Stomach (tissue), 9 donors: Measurements from ENCODE around the gene MADCAM1. TPM values are rescaled to one million over a fixed set of nuclear protein-coding genes. Genes with fewer than 3 reads are reported as not detected.

Experiments
- DNase-seq, 2 donors: peaks; one replicate each; pipeline versions ENCODE4 v3.0.0 to v3.0.0-alpha.2; 2013 to 2019
- H3K27ac ChIP-seq, 5 donors: fragments of 200-600 bp in 4 of 5; sonication (generic) in 4 of 5; one replicate each; pipeline ENCODE4 v1.5.1; 2013 to 2019; ENCODE audit warnings: mild to moderate bottlenecking in 1 of 5, moderate library complexity in 1 of 5
- H3K27me3 ChIP-seq, 3 donors: fragments of 200-600 bp; sonication (generic); one replicate each; pipeline ENCODE4 v1.5.1; 2017 to 2019; ENCODE audit warnings: mixed run types in 1 of 3
- H3K36me3 ChIP-seq, 4 donors: fragments of 200-600 bp; sonication (generic); 1 replicate in 3 of 4; 2 replicates in 1 of 4; pipeline ENCODE4 v1.5.1; 2016 to 2019
- H3K4me1 ChIP-seq, 4 donors: fragments of 200-600 bp; sonication (generic); one replicate each; pipeline ENCODE4 v1.5.1; 2016 to 2019
- H3K4me3 ChIP-seq, 4 donors: fragments of 200-600 bp; sonication (generic) in 3 of 4; one replicate each; pipeline ENCODE4 v1.5.1; 2016 to 2019; ENCODE audit warnings: mild to moderate bottlenecking in 1 of 4
- H3K9me3 ChIP-seq, 4 donors: fragments of 200-600 bp; sonication (generic); one replicate each; pipeline ENCODE4 v1.5.1; 2016 to 2019
- EP300 ChIP-seq: sonication (generic); formaldehyde crosslinking; IDR thresholded peaks from one replicate; pipeline ENCODE4 v1.6.1; 2017; ENCODE audit warnings: antibody characterized with exemption
- POLR2A ChIP-seq, 4 donors: fragments of 450-650 bp; IDR thresholded peaks; one replicate each; pipeline ENCODE4 v1.6.1; 2016; ENCODE audit warnings: antibody characterized with exemption in 4 of 4, control low read depth in 2 of 4, mild to moderate bottlenecking in 1 of 4, moderate library complexity in 1 of 4
- POLR2AphosphoS5 ChIP-seq, 3 donors: sonication (generic); formaldehyde crosslinking; IDR thresholded peaks; one replicate each; pipeline ENCODE4 v1.6.1; 2016; ENCODE audit warnings: antibody characterized with exemption in 3 of 3
- WGBS, 5 donors: extraction: QIAGEN DNeasy Blood & Tissue Kit in 3 of 5; methylation state at CpG; one replicate each; pipeline versions ENCODE4 v1.1.5 to v1.1.7; 2013 to 2018; 5-methylcytosine and 5-hydroxymethylcytosine counted together
- intact Hi-C: fragments of 100-400 bp; cut with DNase I; formaldehyde crosslinking; loops from one replicate; pipeline ENCODE4 v1.15.1; 2023; ENCODE audit warnings: low total_unique reads
- polyA plus RNA-seq, 3 donors: library from polyadenylated mRNA; stranded (reverse); fragments of 200-250 nt; gene quantifications; one replicate each; pipeline ENCODE4 v1.2.3, GENCODE V29; 2013
- total RNA-seq, 5 donors: library from RNA; depleted of rRNA; stranded (reverse); fragments of >200 nt; gene quantifications; one replicate each; pipeline versions ENCODE4 v1.1.0 to v1.2.3, GENCODE V29; 2014 to 2016
- TF ChIP-seq, protein P1 (sequence below), 7 experiments: fragments of 450-650 bp in 4 of 7; fragments of 200-600 bp in 3 of 7; sonication (generic) in 3 of 7; IDR thresholded peaks; one replicate each; pipeline ENCODE4 v1.5.1; 2016 to 2019; ENCODE audit warnings: antibody characterized with exemption in 7 of 7, control low read depth in 2 of 7, mild to moderate bottlenecking in 1 of 7
- donor health status: healthy with polysubstance abuse.
- donor health status: Bipolar disorder and iron deficiency.
- donor health status: healthy.

Gene MADCAM1
- total and polyA plus RNA-seq, 8 donors: 0.45 to 11.9 (median 2.3) TPM; not detected in 1

DNA sequence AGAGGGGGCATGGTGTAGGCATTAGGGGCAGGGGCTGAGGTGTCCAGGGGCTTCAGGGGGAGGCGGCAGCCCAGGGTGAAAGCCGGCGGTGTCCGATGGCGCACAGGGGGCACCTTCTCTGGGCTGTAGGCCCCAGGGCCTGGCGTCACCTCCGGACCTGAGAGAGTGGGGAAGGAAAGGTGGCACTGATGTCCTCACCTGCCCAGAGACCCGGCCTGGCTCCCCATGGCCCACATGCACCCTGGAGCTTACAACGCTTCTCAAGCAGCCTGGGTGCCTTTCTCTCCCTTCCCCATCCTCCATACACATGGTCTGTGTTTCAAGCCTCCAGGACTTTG lies 32.1 kb upstream of the MADCAM1 start:
- WGBS, 5 donors: 83 to 89% (median 85%) methylated on average over 2 to 9 of the region's 9 CpGs
- no peak for TF ChIP-seq POLR2AphosphoS5 (IDR thresholded peaks at IDR 0.05)
- TF ChIP-seq EP300: no peak
- intact Hi-C loops: no loop called here
- H3K27ac ChIP-seq: no peak overlapping the region
- DNase-seq: no peak
- no peaks in the 10 kb centered on the region for H3K36me3 ChIP-seq
- no peaks in the 10 kb centered on the region for H3K9me3 ChIP-seq
- peaks cover 19 to 26% (median 24%) of the 10 kb centered on the region in 4 donors for H3K4me1 ChIP-seq
- H3K4me3 ChIP-seq: no peak overlapping the region
- peaks cover 0 to 32% (median 14%) of the 10 kb centered on the region in 3 donors for H3K27me3 ChIP-seq

DNA sequence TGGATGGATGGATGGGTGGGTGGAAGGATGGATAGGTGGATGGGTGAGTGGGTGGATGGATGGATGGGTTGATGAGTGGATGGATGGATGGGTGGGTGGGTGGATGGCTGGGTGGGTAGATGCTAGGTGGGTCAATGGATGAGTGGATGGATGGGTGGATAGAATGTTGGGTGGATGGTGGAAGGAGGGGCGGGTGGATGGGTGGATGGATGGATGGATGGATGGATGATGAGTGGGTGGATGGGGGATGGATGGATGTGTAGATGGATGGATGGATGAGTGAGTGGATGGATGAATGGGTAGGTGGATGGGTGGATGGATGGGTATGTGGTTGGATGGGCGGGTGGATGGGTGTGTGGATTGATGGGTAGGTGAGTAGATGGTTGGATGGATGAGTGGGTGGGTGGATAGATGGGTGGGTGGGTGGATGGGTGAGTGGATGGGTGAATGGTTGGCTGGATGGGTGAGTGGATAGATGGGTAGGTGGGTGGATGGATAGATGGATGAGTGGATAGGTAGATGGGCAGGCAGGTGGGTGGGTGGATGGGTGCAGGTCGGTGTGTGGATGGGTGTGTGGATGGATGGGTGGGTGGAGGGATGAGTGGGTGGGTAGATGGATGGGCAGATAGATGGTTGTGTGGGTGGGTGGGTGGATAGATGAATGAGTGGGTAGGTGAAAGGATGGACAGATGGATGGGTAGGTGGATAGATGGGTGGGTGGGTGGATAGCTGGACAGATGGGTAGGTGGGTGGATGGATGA lies 31.1 kb upstream of the MADCAM1 start:
- peaks cover 0 to 22% (median 10%) of the 10 kb centered on the region in 3 donors for H3K27me3 ChIP-seq
- intact Hi-C loops: no loop called here
- H3K4me3 ChIP-seq: no peak overlapping the region
- H3K27ac ChIP-seq: no peak overlapping the region
- no peak for DNase-seq
- WGBS, 5 donors: 88 to 96% (median 93%) methylated on average over 3 of the region's 3 CpGs
- TF ChIP-seq POLR2AphosphoS5 (IDR thresholded peaks at IDR 0.05): no peak
- TF ChIP-seq, protein P1, sequence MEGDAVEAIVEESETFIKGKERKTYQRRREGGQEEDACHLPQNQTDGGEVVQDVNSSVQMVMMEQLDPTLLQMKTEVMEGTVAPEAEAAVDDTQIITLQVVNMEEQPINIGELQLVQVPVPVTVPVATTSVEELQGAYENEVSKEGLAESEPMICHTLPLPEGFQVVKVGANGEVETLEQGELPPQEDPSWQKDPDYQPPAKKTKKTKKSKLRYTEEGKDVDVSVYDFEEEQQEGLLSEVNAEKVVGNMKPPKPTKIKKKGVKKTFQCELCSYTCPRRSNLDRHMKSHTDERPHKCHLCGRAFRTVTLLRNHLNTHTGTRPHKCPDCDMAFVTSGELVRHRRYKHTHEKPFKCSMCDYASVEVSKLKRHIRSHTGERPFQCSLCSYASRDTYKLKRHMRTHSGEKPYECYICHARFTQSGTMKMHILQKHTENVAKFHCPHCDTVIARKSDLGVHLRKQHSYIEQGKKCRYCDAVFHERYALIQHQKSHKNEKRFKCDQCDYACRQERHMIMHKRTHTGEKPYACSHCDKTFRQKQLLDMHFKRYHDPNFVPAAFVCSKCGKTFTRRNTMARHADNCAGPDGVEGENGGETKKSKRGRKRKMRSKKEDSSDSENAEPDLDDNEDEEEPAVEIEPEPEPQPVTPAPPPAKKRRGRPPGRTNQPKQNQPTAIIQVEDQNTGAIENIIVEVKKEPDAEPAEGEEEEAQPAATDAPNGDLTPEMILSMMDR (IDR thresholded peaks at IDR 0.05): no peak
- no peak for TF ChIP-seq EP300
- TF ChIP-seq POLR2A (IDR thresholded peaks at IDR 0.05): no peak
- H3K9me3 ChIP-seq: no peaks in the 10 kb centered on the region
- peaks cover 12 to 15% (median 15%) of the 10 kb centered on the region in 4 donors for H3K4me1 ChIP-seq
- no peaks in the 10 kb centered on the region for H3K36me3 ChIP-seq

DNA sequence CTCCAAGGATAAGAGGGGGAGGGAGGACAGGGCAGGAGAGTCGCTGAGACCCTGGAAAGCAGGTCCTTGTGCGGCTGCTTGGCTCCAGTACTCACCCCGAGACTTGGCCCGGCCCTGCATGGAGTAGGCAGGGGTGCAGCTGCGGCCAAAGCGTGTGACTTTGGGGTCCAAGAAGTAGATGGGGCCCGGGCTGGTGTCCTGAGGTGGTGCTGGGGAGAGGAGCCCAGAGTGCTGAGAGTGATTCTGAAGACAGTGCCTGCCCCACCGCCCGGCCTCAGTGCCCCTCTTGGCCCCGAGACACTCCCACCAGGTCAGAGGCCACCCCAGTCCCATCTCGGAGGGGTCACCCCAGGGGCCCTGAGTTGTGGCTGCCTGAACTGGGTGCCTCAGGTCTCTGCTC lies 28.7 kb upstream of the MADCAM1 start:
- H3K36me3 ChIP-seq: no peaks in the 10 kb centered on the region
- TF ChIP-seq EP300 (no peak), POLR2A (IDR thresholded peaks at IDR 0.05) (no peak), POLR2AphosphoS5 (IDR thresholded peaks at IDR 0.05) (no peak)
- TF ChIP-seq, protein P1 (IDR thresholded peaks at IDR 0.05): no peak
- H3K4me1 ChIP-seq: no peaks in the 10 kb centered on the region
- peaks cover 0 to 2% (median 0%) of the 10 kb centered on the region in 3 donors for H3K27me3 ChIP-seq
- H3K27ac ChIP-seq: no peak overlapping the region
- DNase-seq: no peak
- intact Hi-C loops: no loop called here
- 71 to 78% (median 74%) methylated on average over 8 to 11 of the region's 11 CpGs for WGBS, 5 donors
- no peak overlapping the region for H3K4me3 ChIP-seq
- no peaks in the 10 kb centered on the region for H3K9me3 ChIP-seq

DNA sequence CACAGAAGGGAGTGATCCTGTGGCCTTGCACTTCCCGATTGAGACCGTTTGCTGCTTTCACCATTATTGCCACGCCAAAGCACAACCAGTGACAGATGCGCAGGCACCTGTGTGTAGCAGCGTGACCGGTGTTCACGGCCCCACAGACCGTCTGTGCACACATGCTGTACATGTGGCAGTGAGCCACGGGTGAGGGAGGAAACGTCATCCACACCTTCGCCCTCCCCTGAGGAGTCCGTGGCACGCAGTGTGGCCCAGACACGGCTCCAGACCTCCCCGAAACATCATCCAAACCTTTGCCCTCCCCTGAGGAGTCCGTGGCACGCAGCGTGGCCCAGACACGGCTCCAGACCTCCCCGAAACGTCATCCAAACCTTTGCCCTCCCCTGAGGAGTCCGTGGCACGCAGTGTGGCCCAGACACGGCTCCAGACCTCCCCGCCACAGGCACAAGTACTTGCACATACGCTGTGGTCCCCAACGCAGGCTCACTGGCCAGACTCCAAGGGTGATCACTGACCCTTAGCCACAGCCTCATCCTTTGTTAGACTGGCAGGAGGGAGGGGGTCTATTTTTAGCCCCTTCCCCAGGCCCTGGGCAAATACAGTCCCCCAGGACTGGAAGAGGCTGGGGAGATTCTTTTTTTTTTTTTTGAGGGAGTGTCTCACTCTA lies 27.6 kb upstream of the MADCAM1 start:
- Histone ChIP-seq H3K27ac (no peak overlapping the region), H3K27me3 (no peaks in the 10 kb centered on the region), H3K4me3 (no peak overlapping the region), H3K9me3 (no peaks in the 10 kb centered on the region), H3K36me3 (no peaks in the 10 kb centered on the region), H3K4me1 (no peaks in the 10 kb centered on the region)
- intact Hi-C loops: no loop called here
- no peak for DNase-seq
- TF ChIP-seq, protein P1 (IDR thresholded peaks at IDR 0.05): no peak
- TF ChIP-seq POLR2A (IDR thresholded peaks at IDR 0.05) (no peak), POLR2AphosphoS5 (IDR thresholded peaks at IDR 0.05) (no peak), EP300 (no peak)
- WGBS, 5 donors: 73 to 83% (median 77%) methylated on average over 27 of the region's 27 CpGs
